Measurements from ENCODE around the gene TBC1D12.
"Not testable (repeated sequence)": the region's sequence is repeated elsewhere in the genome, so short reads cannot be mapped to it uniquely, and the experiment has no call there.

DNA sequence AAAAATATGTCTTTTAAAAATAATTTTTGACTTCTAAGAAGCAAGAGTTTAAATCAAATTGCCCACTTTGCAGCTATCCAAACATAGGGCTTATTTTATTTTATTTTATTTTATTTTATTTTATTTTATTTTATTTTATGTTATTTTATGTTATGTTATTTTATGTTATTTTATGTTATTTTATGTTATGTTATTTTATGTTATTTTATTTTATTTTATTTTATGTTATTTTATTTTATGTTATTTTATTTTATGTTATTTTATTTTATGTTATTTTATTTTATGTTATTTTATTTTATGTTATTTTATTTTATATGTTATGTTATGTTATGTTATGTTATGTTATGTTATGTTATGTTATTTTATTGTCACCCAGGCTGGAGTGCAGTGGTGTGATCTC, 129.2 kb downstream of the TBC1D12 start:
- not testable (repeated sequence) for TF ChIP-seq EZH2 (IDR thresholded peaks at IDR 0.05; ENCODE audit: low read depth)
- TF ChIP-seq, protein P1, sequence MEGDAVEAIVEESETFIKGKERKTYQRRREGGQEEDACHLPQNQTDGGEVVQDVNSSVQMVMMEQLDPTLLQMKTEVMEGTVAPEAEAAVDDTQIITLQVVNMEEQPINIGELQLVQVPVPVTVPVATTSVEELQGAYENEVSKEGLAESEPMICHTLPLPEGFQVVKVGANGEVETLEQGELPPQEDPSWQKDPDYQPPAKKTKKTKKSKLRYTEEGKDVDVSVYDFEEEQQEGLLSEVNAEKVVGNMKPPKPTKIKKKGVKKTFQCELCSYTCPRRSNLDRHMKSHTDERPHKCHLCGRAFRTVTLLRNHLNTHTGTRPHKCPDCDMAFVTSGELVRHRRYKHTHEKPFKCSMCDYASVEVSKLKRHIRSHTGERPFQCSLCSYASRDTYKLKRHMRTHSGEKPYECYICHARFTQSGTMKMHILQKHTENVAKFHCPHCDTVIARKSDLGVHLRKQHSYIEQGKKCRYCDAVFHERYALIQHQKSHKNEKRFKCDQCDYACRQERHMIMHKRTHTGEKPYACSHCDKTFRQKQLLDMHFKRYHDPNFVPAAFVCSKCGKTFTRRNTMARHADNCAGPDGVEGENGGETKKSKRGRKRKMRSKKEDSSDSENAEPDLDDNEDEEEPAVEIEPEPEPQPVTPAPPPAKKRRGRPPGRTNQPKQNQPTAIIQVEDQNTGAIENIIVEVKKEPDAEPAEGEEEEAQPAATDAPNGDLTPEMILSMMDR (conservative IDR thresholded peaks at IDR 0.05) = not testable (repeated sequence)

Data from PC-9 (cell line).